Endothelial cell of umbilical vein (primary cell): ENCODE measurements around the gene EVC2. TPM values are rescaled to one million over a fixed set of nuclear protein-coding genes. Genes with fewer than 3 reads are reported as not detected.

Experiments used
- BruUV-seq: library from RNA; stranded (reverse); fragments of 400-500 nt; replicated peaks from 2 replicates; lab custom pipeline; 2021; lab: Mats Ljungman, UMichigan
- CTCF ChIA-PET: fragments of 300-600, 350-600 bp; sonication (Branson Sonifier 250); formaldehyde crosslinking; loops from one replicate; lab custom pipeline; 2021; ENCODE audit warnings: antibody characterized with exemption, inconsistent platforms; lab: Charles Lee
- POLR2A ChIA-PET: fragments of 300-600, 350-600 bp; sonication (Branson Sonifier 250); formaldehyde crosslinking; loops from one replicate; lab custom pipeline; 2021; ENCODE audit warnings: antibody characterized with exemption, inconsistent platforms; lab: Charles Lee
- DNase-seq: peaks from one replicate; pipeline ENCODE4 v3.0.0-alpha.2; 2011; ENCODE audit warnings: low read depth, low spot score
- FAIRE-seq: peaks from 2 replicates; lab custom pipeline; 2011; peaks lifted over from hg19 to GRCh38; lab: Jason Lieb, UNC
- H2AFZ ChIP-seq: 2 replicates; pipeline ENCODE4 v1.6.0; 2012; ENCODE audit warnings: low read depth, low read length, control low read depth, inconsistent platforms
- H3K27ac ChIP-seq: 2 replicates; pipeline ENCODE4 v1.5.1; 2011; ENCODE audit warnings: low read depth, mild to moderate bottlenecking, control low read depth, low read length, moderate library complexity; ENCODE audit not compliant: insufficient read depth
- H3K27me3 ChIP-seq, 2 experiments: 2 replicates each; pipeline versions ENCODE4 v1.6.0 to v1.6.1; 2011; ENCODE audit warnings: low read length in 2 of 2, mixed read lengths in 1 of 2; ENCODE audit not compliant: control insufficient read depth in 2 of 2, insufficient read depth in 2 of 2
- H3K36me3 ChIP-seq, 2 experiments: 2 replicates in 1 of 2; 3 replicates in 1 of 2; pipeline ENCODE4 v1.5.1; 2011; ENCODE audit warnings: low read length in 2 of 2, mild to moderate bottlenecking in 1 of 2, moderate library complexity in 1 of 2; ENCODE audit not compliant: control insufficient read depth in 2 of 2, insufficient read depth in 2 of 2; ENCODE audit errors: extremely low read depth in 1 of 2
- H3K4me1 ChIP-seq: 3 replicates; pipeline ENCODE4 v1.5.1; 2011; ENCODE audit warnings: mild to moderate bottlenecking, low read length; ENCODE audit not compliant: control insufficient read depth, insufficient read depth; ENCODE audit errors: extremely low read depth
- H3K4me2 ChIP-seq: 2 replicates; pipeline ENCODE4 v1.6.1; 2011; ENCODE audit warnings: low read length, control low read depth, mixed read lengths; ENCODE audit not compliant: insufficient read depth
- H3K4me3 ChIP-seq, 3 experiments: fragments of 200-600 bp in 1 of 3; sonication (generic), shearing (Covaris generic) in 1 of 3; replicated peaks in 1 of 3; 2 replicates each; pipeline ENCODE4 v1.5.1; 2011 to 2016; ENCODE audit warnings: control low read depth in 3 of 3, low read length in 3 of 3, mild to moderate bottlenecking in 2 of 3, inconsistent platforms in 1 of 3, low read depth in 1 of 3, moderate library complexity in 1 of 3; ENCODE audit not compliant: insufficient read depth in 1 of 3
- H3K79me2 ChIP-seq: 2 replicates; pipeline ENCODE4 v1.6.0; 2012; ENCODE audit warnings: low read length, inconsistent platforms; ENCODE audit not compliant: control insufficient read depth, insufficient read depth
- H3K9ac ChIP-seq: replicated peaks from 2 replicates; pipeline ENCODE3; 2011; ENCODE audit warnings: low read length, control low read depth; ENCODE audit not compliant: insufficient read depth; ENCODE audit errors: extremely low read depth
- H3K9me1 ChIP-seq: replicated peaks from 3 replicates; pipeline ENCODE4 v1.6.0; 2011; ENCODE audit warnings: mild to moderate bottlenecking, low read length; ENCODE audit not compliant: control insufficient read depth, insufficient read depth; ENCODE audit errors: extremely low read depth
- H3K9me3 ChIP-seq: replicated peaks from 2 replicates; pipeline ENCODE4 v1.5.1; 2012; ENCODE audit warnings: low read length, inconsistent platforms; ENCODE audit not compliant: control insufficient read depth, insufficient read depth
- H4K20me1 ChIP-seq: replicated peaks from 2 replicates; pipeline ENCODE3; 2011; ENCODE audit warnings: mild to moderate bottlenecking, low read length; ENCODE audit not compliant: control insufficient read depth, insufficient read depth; ENCODE audit errors: extremely low read depth
- EZH2 ChIP-seq: IDR thresholded peaks from 2 replicates; pipeline ENCODE4 v1.6.1; 2012; ENCODE audit warnings: borderline replicate concordance, low read depth, mild to moderate bottlenecking, moderate library complexity, low read length, inconsistent platforms; ENCODE audit not compliant: severe bottlenecking
- FOS ChIP-seq: IDR thresholded peaks from 2 replicates; pipeline ENCODE4 v1.6.1; 2011; ENCODE audit warnings: mild to moderate bottlenecking, low read length, moderate library complexity, borderline replicate concordance; ENCODE audit not compliant: insufficient read depth
- GATA2 ChIP-seq: IDR thresholded peaks from 2 replicates; pipeline ENCODE4 v1.7.0; 2011; ENCODE audit warnings: low read depth, mild to moderate bottlenecking, moderate library complexity, mixed read lengths, low read length; ENCODE audit not compliant: insufficient read length, insufficient read depth
- JUN ChIP-seq: IDR thresholded peaks from 2 replicates; pipeline ENCODE4 v1.6.1; 2011; ENCODE audit warnings: borderline replicate concordance, low read depth; ENCODE audit not compliant: insufficient read length, insufficient read depth
- MAX ChIP-seq: IDR thresholded peaks from 2 replicates; pipeline ENCODE4 v1.6.1; 2011; ENCODE audit not compliant: insufficient read depth, insufficient read length
- MYC ChIP-seq: IDR thresholded peaks from one replicate; pipeline ENCODE4 v1.6.1; 2011; ENCODE audit warnings: mild to moderate bottlenecking, low read depth, low read length
- POLR2A ChIP-seq: IDR thresholded peaks from 2 replicates; pipeline ENCODE4 v1.6.1; 2012; ENCODE audit warnings: low read depth, mild to moderate bottlenecking, control low read depth, low read length
- POLR2AphosphoS5 ChIP-seq: IDR thresholded peaks from 2 replicates; pipeline ENCODE4 v1.6.1; 2012; ENCODE audit warnings: low read depth, mild to moderate bottlenecking, control low read depth, low read length, moderate library complexity; ENCODE audit not compliant: insufficient read depth
- dilution Hi-C: fragments of 300-500 bp; cut with MboI; formaldehyde crosslinking; loops from one replicate; pipeline ENCODE4 v1.15.0; 2019; ENCODE audit warnings: low sequenced_read_pairs; ENCODE audit not compliant: extremely low pct_ligation_motif_present
- intact Hi-C: fragments of 100-400 bp; cut with micrococcal nuclease; formaldehyde crosslinking; loops from one replicate; pipeline ENCODE4 v1.10.0; 2022
- polyA plus RNA-seq, 4 experiments: library from polyadenylated mRNA; depleted of rRNA in 3 of 4; stranded (reverse) in 3 of 4; unstranded in 1 of 4; fragments of >200 nt; gene quantifications; 2 replicates each; pipeline versions ENCODE4 v1.2.1 to v1.2.3, GENCODE V29; 2011 to 2012; ENCODE audit warnings: missing spikeins in 1 of 4
- total RNA-seq: library from RNA; stranded (reverse); gene quantifications from 2 replicates; pipeline ENCODE4 v1.2.3, GENCODE V29; 2021
- TF ChIP-seq, protein P1 (sequence below), 2 donors: IDR thresholded peaks; 1 replicate in 1 of 2; 2 replicates in 1 of 2; pipeline ENCODE4 v1.5.1; 2011; ENCODE audit warnings: low read length in 2 of 2, mild to moderate bottlenecking in 2 of 2, moderate library complexity in 2 of 2, control low read depth in 1 of 2, inconsistent platforms in 1 of 2, low read depth in 1 of 2; ENCODE audit not compliant: insufficient read depth in 1 of 2; ENCODE audit errors: extremely low read depth in 1 of 2

The EVC2 gene
- total and polyA plus RNA-seq, 2 donors (not counting 3 experiments of a cell fraction or from before 2014, with no cell fraction given) = 1.7 to 8.8 TPM

GRCh38 chr4:5719350-5720055 lies 11.1 kb upstream of the EVC2 start:
- Histone ChIP-seq H3K4me1 (peaks cover 6% of the 10 kb centered on the region), H3K9ac (no peak overlapping the region), H3K79me2 (peaks cover 8% of the 10 kb centered on the region), H4K20me1 (no peaks in the 10 kb centered on the region), H2AFZ (no peak overlapping the region), H3K9me3 (no peaks in the 10 kb centered on the region), H3K4me3 (no peak overlapping the region), H3K27ac (no peak overlapping the region), H3K4me2 (no peak overlapping the region), H3K27me3 (no peaks in the 10 kb centered on the region), H3K9me1 (no peaks in the 10 kb centered on the region), H3K36me3 (peaks cover 3 to 4% of the 10 kb centered on the region in 2 experiments)
- TF ChIP-seq POLR2A (no peak), GATA2 (no peak), FOS (no peak), EZH2 (no peak), MAX (no peak), MYC (no peak), JUN (no peak), POLR2AphosphoS5 (no peak)
- TF ChIP-seq, protein P1, sequence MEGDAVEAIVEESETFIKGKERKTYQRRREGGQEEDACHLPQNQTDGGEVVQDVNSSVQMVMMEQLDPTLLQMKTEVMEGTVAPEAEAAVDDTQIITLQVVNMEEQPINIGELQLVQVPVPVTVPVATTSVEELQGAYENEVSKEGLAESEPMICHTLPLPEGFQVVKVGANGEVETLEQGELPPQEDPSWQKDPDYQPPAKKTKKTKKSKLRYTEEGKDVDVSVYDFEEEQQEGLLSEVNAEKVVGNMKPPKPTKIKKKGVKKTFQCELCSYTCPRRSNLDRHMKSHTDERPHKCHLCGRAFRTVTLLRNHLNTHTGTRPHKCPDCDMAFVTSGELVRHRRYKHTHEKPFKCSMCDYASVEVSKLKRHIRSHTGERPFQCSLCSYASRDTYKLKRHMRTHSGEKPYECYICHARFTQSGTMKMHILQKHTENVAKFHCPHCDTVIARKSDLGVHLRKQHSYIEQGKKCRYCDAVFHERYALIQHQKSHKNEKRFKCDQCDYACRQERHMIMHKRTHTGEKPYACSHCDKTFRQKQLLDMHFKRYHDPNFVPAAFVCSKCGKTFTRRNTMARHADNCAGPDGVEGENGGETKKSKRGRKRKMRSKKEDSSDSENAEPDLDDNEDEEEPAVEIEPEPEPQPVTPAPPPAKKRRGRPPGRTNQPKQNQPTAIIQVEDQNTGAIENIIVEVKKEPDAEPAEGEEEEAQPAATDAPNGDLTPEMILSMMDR (IDR thresholded peaks at IDR 0.05; ENCODE audit: extremely low read depth in 1 of 2, insufficient read depth in 1 of 2, low read depth in 1 of 2, low read length in 2 of 2) = no peak
- FAIRE-seq (no peak), DNase-seq (peak; percentile 21)
- ChIA-PET CTCF (no interaction called here), POLR2A (no interaction called here)
- intact Hi-C loops = no loop called here
- no TSS peak for BruUV-seq
- dilution Hi-C loops = no loop called here
